Suprapubic skin (tissue), 2 donors: ENCODE measurements around the gene HUS1B.

Source experiments
- EP300 ChIP-seq: sonication (generic); formaldehyde crosslinking; IDR thresholded peaks from one replicate; pipeline ENCODE4 v1.6.1; 2017; ENCODE audit warnings: antibody characterized with exemption
- POLR2A ChIP-seq, 2 donors: fragments of 450-650 bp; IDR thresholded peaks; one replicate each; pipeline ENCODE4 v1.6.1; 2017; ENCODE audit warnings: antibody characterized with exemption in 2 of 2, mild to moderate bottlenecking in 2 of 2, moderate library complexity in 2 of 2

DNA sequence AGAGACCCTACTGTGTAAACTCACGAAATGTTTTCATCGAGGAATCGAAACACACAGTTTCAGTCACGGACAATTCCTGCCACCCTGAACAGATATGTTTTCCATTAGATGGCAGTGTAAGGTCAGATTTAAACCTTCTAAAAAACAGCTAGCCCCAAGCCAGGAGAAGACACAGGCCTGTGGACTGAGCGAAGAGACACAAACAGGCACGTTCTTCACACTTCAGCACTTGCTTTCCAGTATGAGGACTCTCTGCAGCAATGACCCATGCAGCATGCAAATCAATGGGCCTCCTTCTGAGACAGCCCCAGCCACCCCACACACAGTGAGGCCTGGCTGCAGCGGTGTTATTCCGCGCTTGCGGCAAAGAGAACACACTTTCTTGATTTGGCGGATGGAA lies 31.9 kb downstream of the HUS1B start:
- TF ChIP-seq POLR2A (IDR thresholded peaks at IDR 0.05) (no peak), EP300 (no peak)
